Activated T-cell treated with anti-CD3 and anti-CD28 coated beads, Interleukin-2, amount 50 U/mL, for 72 hours (primary cell): ENCODE measurements around the gene RTL10. TPM values are rescaled to one million over a fixed set of nuclear protein-coding genes. Genes with fewer than 3 reads are reported as not detected.
"Not testable (repeated sequence)": the region's sequence is repeated elsewhere in the genome, so short reads cannot be mapped to it uniquely, and the experiment has no call there.

Experiments
- ATAC-seq, 2 donors: fragments of 150-1000 bp; cut with Tn5 transposase; replicated peaks in 1 of 2; 2 replicates each; pipeline ENCODE4 v1.10.0; 2021; ENCODE audit warnings: moderate library complexity in 2 of 2, mild to moderate bottlenecking in 1 of 2
- DNase-seq, 2 donors: peaks; one replicate each; pipeline ENCODE4 v3.0.0; 2021 to 2022; ENCODE audit warnings: mixed read lengths in 1 of 2
- H3K27ac Mint-ChIP-seq: one replicate; pipeline ENCODE4 v1.8.0; 2022; ENCODE audit warnings: mild to moderate bottlenecking, moderate library complexity, mixed read lengths
- H3K27me3 Mint-ChIP-seq: one replicate; pipeline ENCODE4 v1.8.0; 2022; ENCODE audit warnings: low read depth, mixed read lengths
- H3K36me3 Mint-ChIP-seq, 2 donors: one replicate each; pipeline ENCODE4 v1.8.0; 2022; ENCODE audit warnings: mixed read lengths in 2 of 2, mild to moderate bottlenecking in 1 of 2; ENCODE audit not compliant: insufficient read depth in 2 of 2
- H3K4me1 Mint-ChIP-seq: one replicate; pipeline ENCODE4 v1.8.0; 2022; ENCODE audit warnings: low read depth, mixed read lengths
- H3K4me3 Mint-ChIP-seq, 2 donors: one replicate each; pipeline ENCODE4 v1.8.0; 2022; ENCODE audit warnings: mild to moderate bottlenecking in 2 of 2, mixed read lengths in 2 of 2, moderate library complexity in 2 of 2
- H3K9me3 Mint-ChIP-seq, 2 donors: one replicate each; pipeline ENCODE4 v1.8.0; 2022; ENCODE audit warnings: mixed read lengths in 2 of 2
- total RNA-seq, 2 donors: library from RNA; stranded (reverse); gene quantifications; one replicate each; pipeline ENCODE4 v1.2.3, GENCODE V29; 2022

Gene RTL10
- total RNA-seq, 2 donors from 2014 or later: 15.0 to 16.3 TPM

DNA sequence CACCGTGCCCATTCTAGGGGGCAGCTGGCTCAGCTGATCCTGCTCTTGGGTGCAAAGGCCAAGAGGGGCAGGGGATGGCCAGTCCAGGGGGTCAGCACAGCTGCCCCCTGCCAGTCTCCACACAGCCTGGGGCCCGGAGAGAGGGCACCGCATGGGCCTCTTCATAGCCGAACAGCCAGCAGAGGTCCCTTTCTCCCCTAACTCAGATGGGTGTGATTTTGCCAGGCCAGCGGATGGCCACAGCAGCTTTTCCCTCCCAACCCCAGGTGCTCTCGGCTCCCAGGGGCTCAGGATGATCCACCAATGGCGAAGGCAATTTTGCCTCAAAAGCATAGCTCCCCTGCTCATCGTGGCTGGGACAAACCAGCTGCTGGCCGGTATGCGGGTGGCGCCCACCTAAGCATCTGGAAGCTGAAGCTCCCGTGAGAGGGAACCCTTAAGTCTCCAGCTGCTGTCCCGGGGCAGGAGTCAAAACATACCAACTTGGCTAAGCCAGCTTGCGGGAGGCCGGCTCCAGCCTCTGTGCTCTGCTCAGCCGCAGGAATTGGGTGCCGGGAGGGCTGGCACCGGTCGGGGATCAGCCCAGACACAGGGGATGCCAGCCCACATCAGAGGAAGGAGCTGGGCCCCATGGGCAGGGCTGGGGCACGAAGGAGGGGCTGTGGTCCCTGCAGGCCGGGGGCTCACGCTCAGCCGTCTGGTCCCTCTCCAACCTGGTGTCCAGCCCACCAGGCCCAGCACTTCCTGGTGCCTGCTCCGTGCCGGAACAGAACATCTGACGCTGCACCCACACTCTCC lies 30.5 kb upstream of the RTL10 start:
- no peaks in the 10 kb centered on the region for H3K27me3 Mint-ChIP-seq

DNA sequence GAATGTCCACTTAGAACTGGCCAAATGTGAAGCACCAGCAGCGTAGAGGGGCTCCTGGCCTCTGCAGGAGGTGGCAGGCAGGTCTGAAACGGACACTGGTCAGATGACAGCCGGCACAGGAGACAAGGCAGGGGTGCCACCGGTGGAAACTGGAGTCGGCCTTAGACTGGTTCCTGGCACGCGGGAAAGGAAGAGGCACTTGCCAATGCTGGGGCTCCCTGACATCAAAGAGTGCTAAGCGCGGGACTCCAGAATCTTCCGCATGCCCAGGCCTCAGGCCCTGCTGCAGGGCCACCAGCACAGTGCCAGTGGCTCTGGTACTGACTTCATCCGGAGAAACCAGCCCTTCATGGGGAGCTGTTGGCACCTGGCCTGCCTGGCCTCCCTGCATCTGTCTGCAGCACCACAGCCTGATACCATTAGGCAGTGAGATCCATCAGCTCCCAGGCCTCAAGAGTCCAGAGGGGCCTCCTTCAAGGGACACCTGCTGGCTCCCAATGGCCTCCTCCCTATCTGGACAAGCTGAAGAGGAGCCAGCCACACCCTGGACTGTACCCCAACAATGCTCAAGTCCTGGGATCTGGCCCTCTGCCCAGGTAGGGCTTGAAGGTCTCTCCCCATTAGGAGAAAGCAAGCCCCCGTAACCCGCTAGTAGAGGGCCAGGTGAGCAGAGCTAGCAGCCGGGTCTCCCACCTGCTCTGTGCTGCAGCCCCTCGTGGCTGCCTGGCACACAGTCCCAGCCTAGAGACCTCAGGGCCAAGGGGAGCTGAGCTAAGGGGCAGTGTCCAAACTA lies 29.7 kb upstream of the RTL10 start:
- Mint-ChIP-seq H3K27me3 (no peaks in the 10 kb centered on the region), H3K36me3 (no peaks in the 10 kb centered on the region), H3K27ac (no peak overlapping the region), H3K4me3 (no peak overlapping the region), H3K4me1 (peaks cover 28% of the 10 kb centered on the region), H3K9me3 (no peaks in the 10 kb centered on the region)
- ATAC-seq (no peak), DNase-seq (no peak)

More for the DNA sequence above, 30.5 kb upstream of the RTL10 start:
- peak overlapping the region; percentile 47 to 56 for H3K4me3 Mint-ChIP-seq
- H3K27ac Mint-ChIP-seq: peak overlapping the region; percentile 71
- no peaks in the 10 kb centered on the region for H3K36me3 Mint-ChIP-seq
- DNase-seq (no peak), ATAC-seq (no peak)
- H3K9me3 Mint-ChIP-seq: no peaks in the 10 kb centered on the region
- peaks cover 32% of the 10 kb centered on the region for H3K4me1 Mint-ChIP-seq

DNA sequence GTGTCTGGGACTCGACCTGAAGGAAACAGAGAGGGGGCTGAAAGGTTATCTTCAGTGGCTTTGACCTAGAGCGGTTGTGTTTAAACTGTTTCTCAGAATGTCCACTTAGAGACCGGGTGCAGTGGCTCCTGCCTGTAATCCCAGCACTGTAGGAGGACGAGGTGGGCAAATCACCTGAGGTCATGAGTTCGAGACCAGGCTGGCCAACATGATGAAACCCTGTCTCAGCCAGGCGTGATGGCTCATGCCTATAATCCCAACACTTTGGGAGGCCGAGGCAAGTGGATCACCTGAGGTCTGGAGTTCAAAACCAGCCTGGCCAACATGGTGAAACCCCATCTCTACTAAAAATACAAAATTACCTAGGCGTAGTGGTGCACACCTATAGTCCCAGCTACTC lies 28.8 kb upstream of the RTL10 start:
- H3K36me3 Mint-ChIP-seq, ATAC-seq, H3K4me3 Mint-ChIP-seq, H3K9me3 Mint-ChIP-seq, H3K27me3 Mint-ChIP-seq, H3K27ac Mint-ChIP-seq, DNase-seq: not testable (repeated sequence)
- H3K4me1 Mint-ChIP-seq: peaks cover 28% of the 10 kb centered on the region

DNA sequence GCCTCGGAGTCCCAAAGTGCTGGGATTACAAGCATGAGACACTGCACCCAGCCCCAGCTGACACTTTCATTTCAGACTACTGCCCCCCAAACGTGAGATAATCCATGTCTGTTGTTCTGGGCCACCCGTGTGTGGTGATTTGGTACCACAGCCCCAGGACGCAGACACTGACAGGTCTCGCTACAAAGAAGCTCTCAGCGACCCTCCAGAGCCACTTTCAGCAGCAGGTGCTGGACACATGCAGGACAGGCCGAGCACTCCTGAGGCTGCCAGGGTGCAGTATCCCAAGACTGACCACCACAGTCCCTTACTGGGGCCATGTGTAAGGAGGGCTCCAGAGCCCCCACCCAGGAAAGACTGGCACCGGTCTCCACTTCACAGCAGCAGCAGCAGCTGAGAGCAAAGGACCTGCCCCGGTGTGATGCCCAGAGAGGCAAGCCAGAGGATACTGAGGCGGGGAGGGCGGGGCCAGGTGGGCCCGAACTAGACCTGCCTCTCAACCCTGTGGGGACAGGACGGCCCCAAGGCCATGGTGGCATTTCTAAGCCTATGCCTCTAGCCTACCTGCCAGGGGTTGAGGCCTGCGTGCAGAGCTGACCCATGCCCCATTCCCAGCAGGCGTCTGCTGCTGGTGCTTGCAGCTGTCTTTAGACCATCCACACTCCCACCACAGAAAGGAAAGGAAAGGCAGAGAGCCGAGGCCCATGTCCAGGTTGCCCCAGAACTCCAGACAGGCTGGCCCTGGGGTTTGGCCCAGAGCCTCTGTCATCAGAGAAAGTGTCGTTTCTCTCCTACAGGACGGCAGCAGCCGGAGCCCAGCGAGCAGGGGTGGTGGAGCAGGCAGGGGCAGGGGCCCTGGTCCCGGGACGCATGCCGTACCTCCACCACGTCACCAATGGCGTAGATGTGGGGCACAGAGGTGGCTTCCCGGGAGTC lies 28.0 kb upstream of the RTL10 start:
- no peak for DNase-seq

DNA sequence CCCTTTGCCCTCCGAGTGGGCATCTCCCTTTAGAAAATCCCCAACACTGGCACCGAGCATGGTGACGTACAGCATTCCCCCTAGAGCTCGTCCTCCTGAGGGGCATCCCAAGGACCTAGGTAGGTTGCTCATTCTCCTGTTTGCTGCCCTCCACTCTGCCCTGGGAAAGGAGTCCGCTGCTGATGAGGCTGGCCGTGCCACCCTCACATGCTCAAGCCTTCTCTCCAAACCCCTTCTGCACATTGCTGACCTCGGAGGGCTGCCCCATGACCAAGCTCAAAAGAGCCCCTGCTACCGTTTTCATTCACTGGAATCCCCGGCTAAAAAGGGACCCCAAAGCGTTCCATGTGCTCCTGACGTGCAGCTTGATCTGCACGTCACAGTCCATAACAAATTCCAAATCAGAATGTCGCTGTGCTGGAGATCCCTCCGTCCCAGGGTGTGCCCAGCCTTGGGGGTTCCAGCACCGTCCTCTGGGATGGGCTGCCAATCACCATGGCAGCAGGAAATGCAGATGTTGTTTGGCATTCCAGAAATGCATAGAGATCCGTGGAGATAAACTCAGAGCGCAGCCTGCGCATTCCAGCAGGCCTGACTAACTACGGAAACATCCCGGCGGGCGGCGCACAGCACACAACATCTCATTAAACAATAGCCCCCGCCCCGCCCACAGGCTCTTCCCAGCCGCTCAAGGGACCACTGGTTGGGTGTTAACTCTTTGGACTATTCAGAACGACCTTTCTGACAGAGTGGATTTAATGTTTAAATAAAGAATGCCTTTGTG lies 26.3 kb upstream of the RTL10 start:
- peaks cover 7% of the 10 kb centered on the region for H3K4me1 Mint-ChIP-seq
- DNase-seq (no peak), ATAC-seq (no peak)
- no peaks in the 10 kb centered on the region for H3K9me3 Mint-ChIP-seq
- H3K4me3 Mint-ChIP-seq: no peak overlapping the region
- no peak overlapping the region for H3K27ac Mint-ChIP-seq
- H3K36me3 Mint-ChIP-seq: no peaks in the 10 kb centered on the region
- no peaks in the 10 kb centered on the region for H3K27me3 Mint-ChIP-seq

More for the DNA sequence above, 28.0 kb upstream of the RTL10 start:
- Mint-ChIP-seq H3K27ac (no peak overlapping the region), H3K9me3 (no peaks in the 10 kb centered on the region), H3K27me3 (no peaks in the 10 kb centered on the region), H3K4me3 (no peak overlapping the region), H3K4me1 (peaks cover 23% of the 10 kb centered on the region), H3K36me3 (no peaks in the 10 kb centered on the region)
- no peak for ATAC-seq

DNA sequence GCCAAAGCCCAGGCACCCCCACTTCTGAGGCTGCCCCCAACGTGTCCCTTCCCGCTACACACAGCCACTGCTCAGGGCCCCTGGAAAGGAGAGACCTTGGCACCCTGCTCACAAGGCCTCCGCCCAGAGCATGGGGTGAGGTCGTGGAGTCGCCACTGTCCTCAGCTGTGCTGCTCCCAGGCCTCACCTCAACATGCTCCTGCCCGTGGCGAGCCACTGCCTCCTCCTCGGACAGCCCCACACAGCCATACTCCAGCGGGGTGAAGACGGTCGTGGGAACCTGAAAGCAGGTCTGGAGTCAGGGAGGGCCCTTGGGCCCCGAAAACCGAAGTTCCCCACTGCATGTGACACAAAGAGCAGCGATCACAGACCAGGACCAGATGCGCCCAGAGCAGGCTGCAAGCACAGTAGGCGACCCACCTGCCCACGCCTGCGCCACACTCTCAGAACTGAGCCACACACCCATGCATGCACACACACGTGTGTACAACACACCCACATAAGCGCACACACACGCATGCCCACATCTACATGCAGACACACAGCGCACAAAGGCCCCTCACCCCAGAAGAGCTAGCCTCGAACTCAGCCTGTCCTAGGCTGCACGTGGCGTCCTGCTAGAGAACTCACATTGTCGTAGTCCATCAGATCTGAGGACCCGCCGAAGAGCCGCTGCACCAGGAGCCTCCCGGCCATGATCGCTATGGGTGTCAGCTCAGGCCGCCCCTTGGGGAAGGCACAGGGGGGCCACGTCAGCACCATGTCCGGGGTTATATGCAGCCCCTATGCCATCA lies 25.5 kb upstream of the RTL10 start:
- H3K4me3 Mint-ChIP-seq: no peak overlapping the region
- no peaks in the 10 kb centered on the region for H3K9me3 Mint-ChIP-seq
- H3K4me1 Mint-ChIP-seq: no peaks in the 10 kb centered on the region
- no peak overlapping the region for H3K27ac Mint-ChIP-seq
- DNase-seq: no peak
- peak; percentile 11 to 13 for ATAC-seq
- H3K27me3 Mint-ChIP-seq: no peaks in the 10 kb centered on the region
- no peaks in the 10 kb centered on the region for H3K36me3 Mint-ChIP-seq

DNA sequence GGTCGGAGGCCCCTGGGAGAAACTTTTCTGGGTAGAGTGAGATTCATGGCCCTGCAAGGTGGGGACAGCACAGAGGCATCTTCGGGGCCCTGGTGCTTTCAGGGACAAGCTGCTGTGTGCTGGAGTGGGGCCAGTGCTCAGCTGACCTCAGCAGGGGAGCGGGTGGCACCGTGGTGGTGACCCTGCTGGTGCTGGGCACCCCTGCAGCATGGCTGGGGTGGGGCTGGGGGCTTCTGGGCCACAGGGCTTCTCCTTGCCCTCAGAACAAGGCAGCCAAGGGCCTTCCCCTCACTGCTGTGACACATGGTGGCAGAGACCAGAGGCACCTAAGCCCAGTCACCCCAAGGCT lies 24.9 kb upstream of the RTL10 start:
- Mint-ChIP-seq H3K36me3 (no peaks in the 10 kb centered on the region), H3K4me3 (no peak overlapping the region), H3K27ac (no peak overlapping the region), H3K4me1 (no peaks in the 10 kb centered on the region), H3K9me3 (no peaks in the 10 kb centered on the region), H3K27me3 (no peaks in the 10 kb centered on the region)
- ATAC-seq (no peak), DNase-seq (no peak)

DNA sequence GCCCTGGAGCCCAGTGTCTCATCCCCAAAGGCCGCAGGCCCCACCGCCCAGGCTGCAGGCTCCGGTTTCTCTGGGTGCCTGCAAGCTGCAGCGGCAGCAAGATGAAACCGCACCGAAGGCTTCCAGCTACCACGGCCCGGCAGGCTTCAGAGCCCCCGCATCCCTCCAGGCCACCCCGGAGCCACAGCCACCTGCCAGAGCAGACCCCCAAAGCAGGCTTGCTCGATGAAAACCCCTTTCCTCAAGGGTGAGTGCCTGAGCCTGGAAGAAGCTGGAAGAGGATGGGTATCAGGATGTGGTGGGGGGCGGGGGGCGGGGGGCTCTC lies 24.5 kb upstream of the RTL10 start:
- H3K4me1 Mint-ChIP-seq: no peaks in the 10 kb centered on the region
- H3K27ac Mint-ChIP-seq: no peak overlapping the region
- H3K4me3 Mint-ChIP-seq: no peak overlapping the region
- H3K36me3 Mint-ChIP-seq: no peaks in the 10 kb centered on the region
- ATAC-seq (no peak), DNase-seq (no peak)
- H3K9me3 Mint-ChIP-seq: no peaks in the 10 kb centered on the region
- no peaks in the 10 kb centered on the region for H3K27me3 Mint-ChIP-seq

DNA sequence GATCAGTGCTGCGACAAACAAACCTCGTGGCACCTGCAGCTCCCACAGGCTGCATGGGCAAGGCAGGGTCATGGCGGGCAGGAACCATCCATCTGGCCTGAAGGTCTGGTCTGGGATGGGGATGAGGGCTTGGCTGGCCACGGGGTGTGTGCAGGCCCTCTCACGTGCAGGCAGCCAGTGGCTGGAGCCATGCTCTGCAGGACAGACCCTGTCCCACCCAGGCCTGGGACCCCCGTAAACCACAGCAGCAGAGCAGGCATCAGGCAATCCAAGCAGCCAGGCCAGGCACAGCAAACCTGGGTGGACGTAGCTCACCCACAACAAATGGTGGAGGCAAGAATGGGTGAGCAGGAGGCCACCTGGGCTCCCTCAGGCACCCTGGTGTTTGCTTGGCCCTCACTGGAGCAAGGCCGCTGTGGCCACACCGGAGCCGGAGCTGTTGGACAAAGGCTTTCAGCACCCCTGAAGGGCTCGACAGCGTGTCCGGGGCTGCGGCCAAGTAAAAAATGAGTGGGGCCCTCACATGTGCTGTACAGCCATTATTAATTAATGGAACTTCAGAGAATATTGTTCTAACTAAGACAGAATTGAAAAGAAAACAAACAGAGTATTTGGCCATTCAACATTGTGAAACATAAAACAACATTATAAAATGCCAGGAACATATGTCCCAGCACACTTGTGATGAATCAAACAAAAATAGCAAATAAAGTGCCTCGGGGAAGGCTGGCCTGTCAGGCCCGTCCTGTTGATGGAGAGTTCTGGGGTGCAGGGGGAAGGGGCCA lies 24.0 kb upstream of the RTL10 start:
- no peaks in the 10 kb centered on the region for H3K36me3 Mint-ChIP-seq
- H3K27me3 Mint-ChIP-seq: no peaks in the 10 kb centered on the region
- no peak for ATAC-seq
- H3K9me3 Mint-ChIP-seq: no peaks in the 10 kb centered on the region
- DNase-seq: no peak
- H3K4me3 Mint-ChIP-seq: no peak overlapping the region
- H3K4me1 Mint-ChIP-seq: no peaks in the 10 kb centered on the region
- no peak overlapping the region for H3K27ac Mint-ChIP-seq

DNA sequence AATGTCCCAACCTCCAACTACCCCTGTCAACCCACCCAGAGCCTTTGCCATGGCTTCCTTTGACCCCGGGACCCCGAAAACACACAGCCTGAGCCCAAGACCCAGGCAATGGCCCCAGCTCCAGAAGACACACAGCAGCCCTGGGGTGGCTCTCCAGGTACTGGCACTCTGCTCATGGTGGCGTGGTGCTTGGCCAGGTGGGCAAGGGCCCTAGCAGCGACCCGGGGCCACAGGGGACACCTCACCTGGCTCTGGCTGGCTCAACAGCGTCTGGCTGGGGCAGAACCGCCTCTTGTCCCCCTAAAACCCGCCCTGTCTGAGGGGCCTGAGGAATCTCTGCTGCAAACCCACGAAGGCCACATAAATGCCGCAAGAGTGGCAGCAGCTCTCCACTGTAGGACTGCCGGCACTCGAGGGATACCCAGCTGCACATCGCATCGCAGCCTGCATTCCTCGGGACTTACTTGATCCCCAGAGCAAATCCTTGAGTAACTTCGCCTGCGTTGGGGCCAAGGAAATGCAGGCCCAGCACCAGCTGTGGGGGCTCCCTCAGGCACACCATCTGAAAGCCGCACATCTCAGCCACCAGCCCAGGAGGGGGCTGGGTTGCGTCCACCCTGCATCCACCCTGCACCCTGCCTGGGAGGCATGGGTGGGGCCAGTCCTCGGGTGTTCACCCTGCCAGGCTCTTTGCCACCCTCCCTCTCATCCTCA lies 23.1 kb upstream of the RTL10 start:
- H3K9me3 Mint-ChIP-seq: no peaks in the 10 kb centered on the region
- no peaks in the 10 kb centered on the region for H3K36me3 Mint-ChIP-seq
- no peaks in the 10 kb centered on the region for H3K27me3 Mint-ChIP-seq
- DNase-seq (no peak), ATAC-seq (no peak)
- H3K4me1 Mint-ChIP-seq: no peaks in the 10 kb centered on the region
- H3K4me3 Mint-ChIP-seq: no peak overlapping the region
- no peak overlapping the region for H3K27ac Mint-ChIP-seq
